Astrocyte of the cerebellum (primary cell): ENCODE data around the gene C3orf70.

ENCODE experiments used
- DNase-seq: peaks from one replicate; pipeline ENCODE4 v3.0.0-alpha.2; 2011; ENCODE audit warnings: low read depth
- H3K4me3 ChIP-seq: 2 replicates; pipeline ENCODE4 v1.5.1; 2011; ENCODE audit warnings: mild to moderate bottlenecking, low read depth, low read length, moderate library complexity
- CTCF ChIP-seq: IDR thresholded peaks from 2 replicates; pipeline ENCODE4 v1.5.1; 2012; ENCODE audit warnings: low read length, low read depth, moderate library complexity, mild to moderate bottlenecking; ENCODE audit errors: missing control alignments
- in situ Hi-C: cut with HindIII; loops from 2 replicates; pipeline ENCODE4 v1.10.0; 2017; ENCODE audit warnings: low sequenced_read_pairs

Gene C3orf70

GRCh38 chr3:185152410-185153170, at the start of gene C3orf70:
TSS of gene C3orf70 (minus strand) at chr3:185153060. CDS start at chr3:185152823, 237 bp downstream.
- in situ Hi-C loops = no loop called here
- TF ChIP-seq CTCF = no peak
- DNase-seq = peak; percentile 9
- peak within 1 kb of the TSS; percentile 52 for H3K4me3 ChIP-seq

GRCh38 chr3:185200639-185201038, 47.8 kb upstream of the C3orf70 start:
- in situ Hi-C loops = loop anchor here (5.0 kb wide), 1 partner anchor 72 kb away; no protein-coding TSS in a partner anchor
- peak; percentile 28 for DNase-seq
- no peak overlapping the region for H3K4me3 ChIP-seq
- no peak for TF ChIP-seq CTCF

GRCh38 chr3:185199671-185200070, 46.8 kb upstream of the C3orf70 start:
- no peak overlapping the region for H3K4me3 ChIP-seq
- TF ChIP-seq CTCF = peak; percentile 5
- in situ Hi-C loops = loop anchor here (5.0 kb wide), 1 partner anchor 73 kb away; no protein-coding TSS in a partner anchor
- no peak for DNase-seq

- in situ Hi-C loops = no loop called here
- no peak for TF ChIP-seq CTCF
- DNase-seq = no peak
- H3K4me3 ChIP-seq = no peak overlapping the region
Measured at GRCh38 chr3:185199206-185199605, 46.3 kb upstream of the C3orf70 start.

GRCh38 chr3:185197068-185197467, 44.2 kb upstream of the C3orf70 start:
- no peak overlapping the region for H3K4me3 ChIP-seq
- no peak for TF ChIP-seq CTCF
- no peak for DNase-seq
- in situ Hi-C loops = no loop called here

- no peak overlapping the region for H3K4me3 ChIP-seq
- TF ChIP-seq CTCF = no peak
- in situ Hi-C loops = no loop called here
- DNase-seq = no peak
Measured at GRCh38 chr3:185195652-185196051, 42.8 kb upstream of the C3orf70 start.
